Kidney epithelial cell (primary cell): ENCODE results near the gene TAF4B. TPM values are rescaled to one million over a fixed set of nuclear protein-coding genes. Genes with fewer than 3 reads are reported as not detected.
"Not testable (repeated sequence)": the region's sequence is repeated elsewhere in the genome, so short reads cannot be mapped to it uniquely, and the experiment has no call there.

Experiments
- DNase-seq: peaks from one replicate; pipeline ENCODE4 v3.0.0-alpha.2; 2010; ENCODE audit warnings: low read depth
- H3K27me3 ChIP-seq: 2 replicates; pipeline ENCODE4 v1.6.0; 2011; ENCODE audit warnings: low read length; ENCODE audit not compliant: control insufficient read depth, insufficient read depth
- H3K36me3 ChIP-seq: 2 replicates; pipeline ENCODE4 v1.5.1; 2011; ENCODE audit warnings: low read length; ENCODE audit not compliant: control insufficient read depth, insufficient read depth
- H3K4me3 ChIP-seq: 2 replicates; pipeline ENCODE4 v1.5.1; 2011; ENCODE audit warnings: low read depth, mild to moderate bottlenecking, control low read depth, low read length
- CTCF ChIP-seq: IDR thresholded peaks from 2 replicates; pipeline ENCODE4 v1.5.1; 2011; ENCODE audit warnings: mild to moderate bottlenecking, moderate library complexity, low read length, control low read depth, inconsistent platforms; ENCODE audit not compliant: insufficient read depth, poor library complexity, severe bottlenecking
- total RNA-seq: library from RNA; depleted of rRNA; stranded (reverse); fragments of >200 nt; gene quantifications from 2 replicates; pipeline ENCODE4 v1.2.3, GENCODE V29; 2015

Gene TAF4B
- total RNA-seq, 1 donor from 2014 or later, result 6.9 TPM

GRCh38 chr18:26293982-26294381 lies 67.7 kb downstream of the TAF4B start:
- no peak overlapping the region for H3K4me3 ChIP-seq
- H3K27me3 ChIP-seq, result no peaks in the 10 kb centered on the region
- no peak for DNase-seq
- no peaks in the 10 kb centered on the region for H3K36me3 ChIP-seq
- no peak for TF ChIP-seq CTCF

- no peak for DNase-seq
- TF ChIP-seq CTCF, result no peak
- Histone ChIP-seq H3K36me3 (no peaks in the 10 kb centered on the region), H3K4me3 (no peak overlapping the region), H3K27me3 (no peaks in the 10 kb centered on the region)
Measured at GRCh38 chr18:26298107-26298506, 71.9 kb downstream of the TAF4B start.

- Histone ChIP-seq H3K36me3 (no peaks in the 10 kb centered on the region), H3K27me3 (no peaks in the 10 kb centered on the region), H3K4me3 (no peak overlapping the region)
- no peak for TF ChIP-seq CTCF
- DNase-seq, result no peak
Measured at GRCh38 chr18:26301681-26302080, 75.4 kb downstream of the TAF4B start.

- H3K27me3 ChIP-seq, H3K36me3 ChIP-seq, H3K4me3 ChIP-seq, DNase-seq: not testable (repeated sequence)
Measured at GRCh38 chr18:26303222-26303621, 77.0 kb downstream of the TAF4B start.

GRCh38 chr18:26304511-26304910 lies 78.3 kb downstream of the TAF4B start:
- TF ChIP-seq CTCF, result no peak
- no peaks in the 10 kb centered on the region for H3K36me3 ChIP-seq
- no peak for DNase-seq
- H3K27me3 ChIP-seq, result no peaks in the 10 kb centered on the region
- no peak overlapping the region for H3K4me3 ChIP-seq

GRCh38 chr18:26307161-26307773 lies 81.0 kb downstream of the TAF4B start:
- peak; percentile 76 for TF ChIP-seq CTCF

More at GRCh38 chr18:26307161-26307773, 81.0 kb downstream of the TAF4B start:
- Histone ChIP-seq H3K4me3 (no peak overlapping the region), H3K27me3 (no peaks in the 10 kb centered on the region), H3K36me3 (no peaks in the 10 kb centered on the region)
- DNase-seq, result no peak
